Activated T-cell treated with anti-CD3 and anti-CD28 coated beads, Interleukin-2, amount 50 U/mL, for 4 hours (primary cell): ENCODE data around the gene SH3GL2. TPM values are rescaled to one million over a fixed set of nuclear protein-coding genes. Genes with fewer than 3 reads are reported as not detected.
A peak's percentile ranks its signal among the peaks of the same experiment; 100 is the strongest.

Experiments
- ATAC-seq, 2 donors: fragments of 200-7000 bp; cut with Tn5 transposase; one replicate each; pipeline ENCODE4 v1.10.0; 2021
- DNase-seq: peaks from one replicate; pipeline ENCODE4 v3.0.0-alpha.2; 2020
- H3K27me3 Mint-ChIP-seq: one replicate; pipeline ENCODE4 v1.8.0; 2021; ENCODE audit warnings: low read depth, mixed read lengths
- H3K36me3 Mint-ChIP-seq: one replicate; pipeline ENCODE4 v1.8.0; 2022; ENCODE audit warnings: mixed read lengths; ENCODE audit not compliant: insufficient read depth
- H3K4me1 Mint-ChIP-seq: one replicate; pipeline ENCODE4 v1.8.0; 2021; ENCODE audit warnings: low read depth, mixed read lengths
- H3K4me3 Mint-ChIP-seq: one replicate; pipeline ENCODE4 v1.8.0; 2021; ENCODE audit warnings: mild to moderate bottlenecking, moderate library complexity, mixed read lengths
- H3K9me3 Mint-ChIP-seq: one replicate; pipeline ENCODE4 v1.8.0; 2021; ENCODE audit warnings: mixed read lengths
- total RNA-seq, 3 donors: library from RNA; stranded (reverse); gene quantifications; one replicate each; pipeline ENCODE4 v1.2.1, GENCODE V29; 2021

The SH3GL2 gene
- total RNA-seq, result not detected

- ATAC-seq (peak; percentile 25 to 72), DNase-seq (no peak)
- Mint-ChIP-seq H3K9me3 (peaks cover 5% of the 10 kb centered on the region), H3K36me3 (no peaks in the 10 kb centered on the region), H3K4me1 (peaks cover 4% of the 10 kb centered on the region), H3K27me3 (peaks cover 30% of the 10 kb centered on the region), H3K4me3 (no peak within 1 kb of the TSS)
These were observed at the start of gene SH3GL2 for GRCh38 chr9:17578911-17579793. Gene SH3GL2, plus strand, starts transcription at chr9:17579066.

GRCh38 chr9:17531642-17532254 lies 47.1 kb upstream of the SH3GL2 start:
- H3K27me3 Mint-ChIP-seq, result no peaks in the 10 kb centered on the region
- no peaks in the 10 kb centered on the region for H3K4me1 Mint-ChIP-seq
- DNase-seq (no peak), ATAC-seq (no peak)
- H3K9me3 Mint-ChIP-seq, result no peaks in the 10 kb centered on the region
- H3K36me3 Mint-ChIP-seq, result no peaks in the 10 kb centered on the region
- no peak overlapping the region for H3K4me3 Mint-ChIP-seq

DNA sequence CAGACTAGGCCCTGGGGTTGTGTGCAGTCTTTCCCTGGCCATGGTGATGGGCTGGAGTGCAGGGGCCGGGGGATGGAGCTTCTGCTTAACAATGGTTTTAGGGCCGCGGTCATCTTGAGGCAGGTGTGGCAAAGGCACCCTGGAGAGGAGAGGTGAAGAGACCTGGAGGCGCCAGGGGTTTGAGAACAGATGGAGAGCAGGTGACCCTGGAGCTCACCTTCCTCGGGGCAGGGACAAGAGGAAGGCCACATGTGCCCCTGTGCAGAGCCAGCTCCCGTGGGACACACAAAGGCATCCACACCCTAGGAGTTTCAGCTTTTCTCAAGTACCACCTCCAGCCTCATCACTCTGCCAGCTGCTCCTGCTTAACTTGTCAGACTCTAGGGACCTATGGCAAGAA lies 46.4 kb upstream of the SH3GL2 start:
- Mint-ChIP-seq H3K4me1 (no peaks in the 10 kb centered on the region), H3K27me3 (no peaks in the 10 kb centered on the region), H3K36me3 (no peaks in the 10 kb centered on the region), H3K9me3 (no peaks in the 10 kb centered on the region), H3K4me3 (no peak overlapping the region)
- no peak for ATAC-seq
- no peak for DNase-seq

- Mint-ChIP-seq H3K4me3 (no peak overlapping the region), H3K4me1 (no peaks in the 10 kb centered on the region), H3K9me3 (no peaks in the 10 kb centered on the region), H3K27me3 (no peaks in the 10 kb centered on the region), H3K36me3 (no peaks in the 10 kb centered on the region)
- DNase-seq (no peak), ATAC-seq (no peak)
These were observed 43.7 kb upstream of the SH3GL2 start for GRCh38 chr9:17535176-17535575.

- DNase-seq (no peak), ATAC-seq (no peak)
- Mint-ChIP-seq H3K4me1 (no peaks in the 10 kb centered on the region), H3K27me3 (no peaks in the 10 kb centered on the region), H3K4me3 (no peak overlapping the region), H3K36me3 (no peaks in the 10 kb centered on the region), H3K9me3 (no peaks in the 10 kb centered on the region)
These were observed 42.8 kb upstream of the SH3GL2 start for GRCh38 chr9:17536027-17536426.

- Mint-ChIP-seq H3K36me3 (no peaks in the 10 kb centered on the region), H3K9me3 (peaks cover 12% of the 10 kb centered on the region), H3K4me1 (no peaks in the 10 kb centered on the region), H3K27me3 (no peaks in the 10 kb centered on the region), H3K4me3 (no peak overlapping the region)
- ATAC-seq (no peak), DNase-seq (no peak)
These were observed 27.8 kb upstream of the SH3GL2 start for GRCh38 chr9:17551023-17551422.

DNA sequence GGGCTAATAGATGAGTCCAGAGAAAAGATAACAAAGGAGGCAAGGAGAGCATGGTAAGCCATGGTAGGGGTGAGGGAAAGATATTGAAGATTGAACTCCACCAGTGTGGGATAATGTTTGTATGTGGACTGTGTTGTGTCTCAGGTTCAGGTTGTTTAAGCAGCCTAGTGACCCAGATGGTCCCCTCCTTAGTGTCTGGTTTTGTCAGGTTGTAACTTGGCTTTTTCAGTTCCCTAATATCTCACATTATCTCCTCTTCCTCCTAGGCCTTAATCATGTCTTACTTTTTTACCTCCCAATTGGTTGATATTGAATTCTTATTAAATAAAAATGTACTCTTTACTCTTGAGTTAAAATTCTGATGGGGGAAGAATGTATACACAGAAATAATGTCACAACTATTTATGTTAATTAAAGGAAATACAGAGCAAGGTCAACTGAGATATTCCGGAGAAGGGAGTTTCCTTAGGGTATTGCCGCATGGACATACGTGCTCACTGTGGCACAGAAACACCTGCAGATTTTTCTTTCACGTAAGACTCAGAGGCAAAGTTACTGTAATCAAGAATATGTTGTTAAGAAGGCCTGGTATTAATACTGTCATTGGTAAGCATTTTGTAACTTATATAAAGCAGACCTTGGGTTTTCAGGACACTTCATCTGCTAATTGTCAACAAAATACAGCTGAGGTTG lies 23.4 kb upstream of the SH3GL2 start:
- no peak overlapping the region for H3K4me3 Mint-ChIP-seq
- no peaks in the 10 kb centered on the region for H3K27me3 Mint-ChIP-seq
- no peak for DNase-seq
- H3K4me1 Mint-ChIP-seq, result no peaks in the 10 kb centered on the region
- H3K36me3 Mint-ChIP-seq, result no peaks in the 10 kb centered on the region
- ATAC-seq, result no peak
- no peaks in the 10 kb centered on the region for H3K9me3 Mint-ChIP-seq

DNA sequence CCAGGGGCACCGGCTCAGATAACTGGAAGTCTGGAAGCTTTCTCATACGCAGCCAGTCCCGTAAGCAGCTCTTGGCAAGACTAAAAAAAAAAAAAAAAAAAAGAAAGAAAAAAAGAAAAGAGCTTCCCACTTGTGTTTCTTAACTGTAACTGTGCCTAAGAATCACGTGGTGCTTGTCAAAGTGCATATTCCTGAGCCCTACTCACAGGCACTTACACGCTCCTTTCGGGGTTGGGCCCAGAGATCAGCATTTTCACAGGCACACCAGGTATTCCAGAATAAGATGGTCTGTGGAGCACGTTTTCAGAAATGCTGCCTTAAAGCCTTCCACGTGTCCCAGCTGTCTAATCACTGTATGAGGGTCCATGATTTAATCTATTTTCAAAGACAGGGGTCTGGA lies 22.6 kb upstream of the SH3GL2 start:
- H3K36me3 Mint-ChIP-seq, result no peaks in the 10 kb centered on the region
- H3K9me3 Mint-ChIP-seq, result no peaks in the 10 kb centered on the region
- H3K4me3 Mint-ChIP-seq, result no peak overlapping the region
- ATAC-seq (no peak), DNase-seq (no peak)
- no peaks in the 10 kb centered on the region for H3K27me3 Mint-ChIP-seq
- H3K4me1 Mint-ChIP-seq, result no peaks in the 10 kb centered on the region

- Mint-ChIP-seq H3K9me3 (peaks cover under 1% of the 10 kb centered on the region), H3K27me3 (no peaks in the 10 kb centered on the region), H3K4me3 (no peak overlapping the region), H3K4me1 (no peaks in the 10 kb centered on the region), H3K36me3 (no peaks in the 10 kb centered on the region)
- no peak for DNase-seq
- ATAC-seq, result no peak
These were observed 21.9 kb upstream of the SH3GL2 start for GRCh38 chr9:17556935-17557334.

DNA sequence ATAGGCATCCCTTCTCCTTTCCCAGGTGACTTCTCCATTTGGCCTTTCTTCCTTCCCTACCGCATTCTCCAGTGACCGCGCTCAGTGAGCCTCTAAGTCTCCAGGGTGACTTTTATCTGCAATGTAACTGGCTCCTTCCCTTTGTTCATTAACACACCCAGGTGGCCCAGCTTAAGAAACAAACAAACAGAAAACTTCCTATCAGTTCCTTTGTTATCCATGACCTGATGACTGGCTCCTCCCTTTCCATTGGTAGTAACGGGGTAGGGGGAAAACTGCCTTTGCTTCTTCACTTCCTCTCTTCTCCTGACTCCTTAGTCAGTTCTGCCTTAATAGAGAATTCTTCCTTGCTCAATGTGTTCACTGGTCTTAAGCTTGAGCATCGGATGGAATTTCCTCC lies 7.0 kb upstream of the SH3GL2 start:
- DNase-seq (no peak), ATAC-seq (no peak)
- H3K9me3 Mint-ChIP-seq, result peaks cover 5% of the 10 kb centered on the region
- no peaks in the 10 kb centered on the region for H3K27me3 Mint-ChIP-seq
- no peaks in the 10 kb centered on the region for H3K4me1 Mint-ChIP-seq
- H3K4me3 Mint-ChIP-seq, result no peak overlapping the region
- H3K36me3 Mint-ChIP-seq, result no peaks in the 10 kb centered on the region

DNA sequence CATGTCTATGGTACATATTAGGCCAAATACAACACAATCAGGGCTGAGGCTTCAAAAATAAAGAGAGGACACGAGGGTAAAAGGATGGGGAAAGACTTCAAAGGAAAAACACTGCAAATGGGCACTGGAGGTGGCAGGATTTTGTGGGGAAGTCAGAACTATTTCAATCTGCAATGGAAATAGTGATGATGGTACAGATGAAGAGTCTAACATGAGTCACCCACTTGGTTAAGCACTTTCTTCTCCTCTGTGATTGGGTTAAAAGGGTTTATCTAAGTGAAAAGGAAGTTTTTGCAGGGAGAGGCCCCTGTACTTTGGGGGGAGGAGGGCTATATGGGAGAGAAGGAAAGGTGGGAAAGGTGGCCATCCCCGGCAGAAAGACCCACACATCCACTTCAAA lies 4.5 kb upstream of the SH3GL2 start:
- DNase-seq (no peak), ATAC-seq (no peak)
- Mint-ChIP-seq H3K36me3 (no peaks in the 10 kb centered on the region), H3K4me3 (no peak overlapping the region), H3K9me3 (peaks cover 5% of the 10 kb centered on the region), H3K27me3 (peaks cover 12% of the 10 kb centered on the region), H3K4me1 (no peaks in the 10 kb centered on the region)

DNA sequence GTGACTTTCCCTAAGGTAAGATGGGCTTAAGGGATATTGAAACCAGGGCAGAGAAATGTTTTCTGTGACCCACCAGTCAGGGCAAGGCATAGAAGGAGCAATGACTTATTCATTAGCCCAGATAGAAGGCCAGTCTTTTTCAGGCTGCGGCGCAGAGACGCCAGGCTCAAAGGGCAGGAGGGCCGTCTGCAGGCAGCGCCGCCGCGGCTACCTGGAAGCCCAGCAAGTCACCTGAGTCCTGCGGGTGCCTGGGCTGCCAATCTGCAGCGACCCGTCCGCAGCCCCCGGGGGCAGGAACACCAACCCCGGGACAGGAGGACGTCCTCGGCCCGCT lies 322 bp upstream of the SH3GL2 start:
- ATAC-seq (no peak), DNase-seq (no peak)
- Mint-ChIP-seq H3K9me3 (peaks cover 5% of the 10 kb centered on the region), H3K4me1 (peaks cover 4% of the 10 kb centered on the region), H3K36me3 (no peaks in the 10 kb centered on the region), H3K27me3 (peaks cover 30% of the 10 kb centered on the region), H3K4me3 (no peak overlapping the region)

GRCh38 chr9:17580119-17580518 lies 1.3 kb downstream of the SH3GL2 start:
- Mint-ChIP-seq H3K36me3 (no peaks in the 10 kb centered on the region), H3K9me3 (peaks cover 5% of the 10 kb centered on the region)
- ATAC-seq, result no peak

GRCh38 chr9:17587113-17587512 lies 8.2 kb downstream of the SH3GL2 start:
- Mint-ChIP-seq H3K27me3 (no peaks in the 10 kb centered on the region), H3K9me3 (peaks cover 8% of the 10 kb centered on the region), H3K36me3 (no peaks in the 10 kb centered on the region), H3K4me1 (no peaks in the 10 kb centered on the region), H3K4me3 (no peak overlapping the region)
- no peak for DNase-seq
- ATAC-seq, result no peak

More at GRCh38 chr9:17580119-17580518, 1.3 kb downstream of the SH3GL2 start:
- DNase-seq, result no peak
- Mint-ChIP-seq H3K4me1 (peaks cover 4% of the 10 kb centered on the region), H3K4me3 (no peak overlapping the region), H3K27me3 (peaks cover 30% of the 10 kb centered on the region)

DNA sequence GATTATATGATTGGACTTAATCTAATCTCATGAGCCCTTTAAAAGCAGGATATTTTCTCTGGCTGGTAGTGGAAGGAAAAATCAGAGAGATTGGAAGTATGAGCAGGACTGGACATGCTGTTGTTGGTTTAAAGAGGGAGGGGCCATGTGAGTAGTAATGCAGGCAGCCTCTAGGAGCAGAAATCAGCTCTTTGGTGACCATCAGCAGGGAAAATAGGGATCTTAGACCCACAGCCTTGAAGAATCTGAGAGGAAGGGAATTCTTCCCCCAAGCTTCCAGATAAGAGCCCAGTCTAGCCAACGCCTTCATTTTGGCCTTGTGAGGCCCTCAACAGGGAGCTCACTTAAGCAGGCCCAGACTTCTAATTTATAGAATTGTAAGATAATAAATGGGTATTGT lies 9.5 kb downstream of the SH3GL2 start:
- H3K9me3 Mint-ChIP-seq, result peaks cover 8% of the 10 kb centered on the region
- no peaks in the 10 kb centered on the region for H3K27me3 Mint-ChIP-seq
- ATAC-seq (no peak), DNase-seq (no peak)
- no peaks in the 10 kb centered on the region for H3K4me1 Mint-ChIP-seq
- no peak overlapping the region for H3K4me3 Mint-ChIP-seq
- no peaks in the 10 kb centered on the region for H3K36me3 Mint-ChIP-seq
